OCI-LY1 (cell line): Measurements from ENCODE around the gene SGMS2.

ENCODE experiments used
- EZH2 ChIP-seq: fragments of 200-600 bp; sonication (generic), shearing (Covaris generic); IDR thresholded peaks from 2 replicates; pipeline ENCODE4 v1.8.0; 2017; ENCODE audit warnings: borderline replicate concordance, mixed run types, mild to moderate bottlenecking, antibody characterized with exemption, low read length, moderate library complexity, mixed read lengths
- TF ChIP-seq, protein P1 (sequence below): fragments of 200-600 bp; sonication (generic), shearing (Covaris generic); IDR thresholded peaks from 2 replicates; pipeline ENCODE4 v1.5.1; 2017; ENCODE audit warnings: mild to moderate bottlenecking, antibody characterized with exemption, low read length, moderate library complexity, mixed read lengths

DNA sequence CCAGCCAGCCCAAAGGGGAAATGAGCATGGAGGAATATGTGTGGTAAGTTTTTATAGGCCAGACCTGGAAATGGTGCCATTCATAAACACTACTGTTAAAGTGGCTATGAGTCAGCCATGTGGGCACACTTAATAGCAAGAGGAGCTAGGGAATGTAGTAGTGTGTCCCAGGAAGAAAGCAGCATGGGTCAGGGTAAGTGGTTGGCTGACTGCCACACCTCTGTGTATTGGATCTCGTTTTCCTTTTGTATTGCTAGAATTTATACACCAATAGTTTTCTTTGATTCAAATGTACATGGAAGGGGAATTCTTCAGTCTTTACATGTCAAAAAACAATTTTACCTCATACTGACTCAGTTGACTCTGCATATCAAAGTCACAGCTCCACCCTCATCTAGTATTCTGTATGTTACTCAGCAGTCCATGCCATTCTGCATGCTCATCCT, 22.9 kb upstream of the SGMS2 start:
- TF ChIP-seq EZH2 = no peak
- TF ChIP-seq, protein P1, sequence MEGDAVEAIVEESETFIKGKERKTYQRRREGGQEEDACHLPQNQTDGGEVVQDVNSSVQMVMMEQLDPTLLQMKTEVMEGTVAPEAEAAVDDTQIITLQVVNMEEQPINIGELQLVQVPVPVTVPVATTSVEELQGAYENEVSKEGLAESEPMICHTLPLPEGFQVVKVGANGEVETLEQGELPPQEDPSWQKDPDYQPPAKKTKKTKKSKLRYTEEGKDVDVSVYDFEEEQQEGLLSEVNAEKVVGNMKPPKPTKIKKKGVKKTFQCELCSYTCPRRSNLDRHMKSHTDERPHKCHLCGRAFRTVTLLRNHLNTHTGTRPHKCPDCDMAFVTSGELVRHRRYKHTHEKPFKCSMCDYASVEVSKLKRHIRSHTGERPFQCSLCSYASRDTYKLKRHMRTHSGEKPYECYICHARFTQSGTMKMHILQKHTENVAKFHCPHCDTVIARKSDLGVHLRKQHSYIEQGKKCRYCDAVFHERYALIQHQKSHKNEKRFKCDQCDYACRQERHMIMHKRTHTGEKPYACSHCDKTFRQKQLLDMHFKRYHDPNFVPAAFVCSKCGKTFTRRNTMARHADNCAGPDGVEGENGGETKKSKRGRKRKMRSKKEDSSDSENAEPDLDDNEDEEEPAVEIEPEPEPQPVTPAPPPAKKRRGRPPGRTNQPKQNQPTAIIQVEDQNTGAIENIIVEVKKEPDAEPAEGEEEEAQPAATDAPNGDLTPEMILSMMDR = no peak
